HepG2 (cell line): ENCODE measurements around the gene FREM3. TPM values are rescaled to one million over a fixed set of nuclear protein-coding genes. Genes with fewer than 3 reads are reported as not detected.

ENCODE experiments used
- KLF16 ChIP-seq, 2 experiments: sonication (generic) in 1 of 2; formaldehyde crosslinking in 1 of 2; IDR thresholded peaks; 2 replicates each; pipeline versions ENCODE4 v1.6.1 to v1.8.0; 2016 to 2023; ENCODE audit warnings: missing genetic modification reagents in 2 of 2, missing compliant biosample characterization in 1 of 2
- SP5 ChIP-seq: IDR thresholded peaks from 2 replicates; pipeline ENCODE4 v1.6.1; 2016; ENCODE audit warnings: low read depth, borderline replicate concordance
- ZNF879 ChIP-seq: sonication (generic); formaldehyde crosslinking; IDR thresholded peaks from 2 replicates; pipeline ENCODE4 v1.8.1; 2023; ENCODE audit warnings: missing genetic modification reagents
- ZSCAN21 ChIP-seq: sonication (generic); formaldehyde crosslinking; IDR thresholded peaks from 2 replicates; pipeline ENCODE4 v1.8.0; 2022; ENCODE audit warnings: mild to moderate bottlenecking, missing genetic modification reagents, moderate library complexity, borderline replicate concordance
- polyA plus RNA-seq, 8 experiments: library from polyadenylated mRNA; depleted of rRNA in 3 of 8; stranded (reverse) in 7 of 8; unstranded in 1 of 8; fragments of >200 nt; fragmentation: Illumina TruSeq in 4 of 8; extraction: Trizol in 4 of 8; gene quantifications; 2 replicates each; pipeline versions ENCODE4 v1.2.1 to v1.2.3, GENCODE V29; 2011 to 2016; ENCODE audit warnings: low read depth in 4 of 8, missing spikeins in 1 of 8, mixed read lengths in 1 of 8; ENCODE audit not compliant: insufficient read depth in 1 of 8
- total RNA-seq, 5 experiments: library from RNA; depleted of rRNA; stranded (reverse); fragments of >200 nt; fragmentation: Illumina TruSeq; extraction: Trizol; gene quantifications; 2 replicates each; pipeline ENCODE4 v1.2.3, GENCODE V29; 2016; ENCODE audit warnings: low read depth in 1 of 5
- TF ChIP-seq, protein P1 (sequence below): sonication (generic); formaldehyde crosslinking; IDR thresholded peaks from 2 replicates; pipeline ENCODE4 v1.5.0; 2020; ENCODE audit warnings: mild to moderate bottlenecking, missing genetic modification reagents, borderline replicate concordance
- TF ChIP-seq, protein P2 (sequence below): sonication (generic); formaldehyde crosslinking; IDR thresholded peaks from 2 replicates; pipeline ENCODE4 v1.4.0; 2020; ENCODE audit warnings: missing genetic modification reagents, borderline replicate concordance
- TF ChIP-seq, protein P3 (sequence below), 2 experiments: sonication (generic) in 1 of 2; formaldehyde crosslinking in 1 of 2; IDR thresholded peaks; 2 replicates each; pipeline versions ENCODE4 v1.6.1 to v1.9.0; 2014 to 2022; ENCODE audit warnings: antibody characterized with exemption in 1 of 2, borderline replicate concordance in 1 of 2, inconsistent platforms in 1 of 2, low read depth in 1 of 2, missing genetic modification reagents in 1 of 2

FREM3 gene
- total and polyA plus RNA-seq, 2 of the 13 experiments (the other 11 are each of a cell fraction or from before 2014, with no cell fraction given), result not detected

DNA sequence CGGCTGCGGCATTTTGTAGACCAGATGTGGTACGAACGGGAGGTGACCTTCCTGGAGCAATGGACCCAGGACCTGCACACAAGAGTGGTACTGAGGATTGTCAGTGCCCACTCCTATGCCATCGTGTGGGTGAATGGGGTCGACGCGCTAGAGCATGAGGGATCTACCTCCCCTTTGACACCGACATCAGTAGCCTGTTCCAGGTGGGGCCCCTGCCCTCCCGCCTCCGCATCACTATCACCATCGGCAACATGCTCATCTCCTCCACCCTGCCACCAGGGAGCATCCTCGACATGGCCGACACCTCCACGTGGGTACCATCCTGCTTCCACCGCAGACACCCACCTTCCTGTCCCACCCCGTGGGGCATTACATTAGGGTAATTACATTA is 140.7 kb downstream of the FREM3 start (continued):
- TF ChIP-seq, protein P1, sequence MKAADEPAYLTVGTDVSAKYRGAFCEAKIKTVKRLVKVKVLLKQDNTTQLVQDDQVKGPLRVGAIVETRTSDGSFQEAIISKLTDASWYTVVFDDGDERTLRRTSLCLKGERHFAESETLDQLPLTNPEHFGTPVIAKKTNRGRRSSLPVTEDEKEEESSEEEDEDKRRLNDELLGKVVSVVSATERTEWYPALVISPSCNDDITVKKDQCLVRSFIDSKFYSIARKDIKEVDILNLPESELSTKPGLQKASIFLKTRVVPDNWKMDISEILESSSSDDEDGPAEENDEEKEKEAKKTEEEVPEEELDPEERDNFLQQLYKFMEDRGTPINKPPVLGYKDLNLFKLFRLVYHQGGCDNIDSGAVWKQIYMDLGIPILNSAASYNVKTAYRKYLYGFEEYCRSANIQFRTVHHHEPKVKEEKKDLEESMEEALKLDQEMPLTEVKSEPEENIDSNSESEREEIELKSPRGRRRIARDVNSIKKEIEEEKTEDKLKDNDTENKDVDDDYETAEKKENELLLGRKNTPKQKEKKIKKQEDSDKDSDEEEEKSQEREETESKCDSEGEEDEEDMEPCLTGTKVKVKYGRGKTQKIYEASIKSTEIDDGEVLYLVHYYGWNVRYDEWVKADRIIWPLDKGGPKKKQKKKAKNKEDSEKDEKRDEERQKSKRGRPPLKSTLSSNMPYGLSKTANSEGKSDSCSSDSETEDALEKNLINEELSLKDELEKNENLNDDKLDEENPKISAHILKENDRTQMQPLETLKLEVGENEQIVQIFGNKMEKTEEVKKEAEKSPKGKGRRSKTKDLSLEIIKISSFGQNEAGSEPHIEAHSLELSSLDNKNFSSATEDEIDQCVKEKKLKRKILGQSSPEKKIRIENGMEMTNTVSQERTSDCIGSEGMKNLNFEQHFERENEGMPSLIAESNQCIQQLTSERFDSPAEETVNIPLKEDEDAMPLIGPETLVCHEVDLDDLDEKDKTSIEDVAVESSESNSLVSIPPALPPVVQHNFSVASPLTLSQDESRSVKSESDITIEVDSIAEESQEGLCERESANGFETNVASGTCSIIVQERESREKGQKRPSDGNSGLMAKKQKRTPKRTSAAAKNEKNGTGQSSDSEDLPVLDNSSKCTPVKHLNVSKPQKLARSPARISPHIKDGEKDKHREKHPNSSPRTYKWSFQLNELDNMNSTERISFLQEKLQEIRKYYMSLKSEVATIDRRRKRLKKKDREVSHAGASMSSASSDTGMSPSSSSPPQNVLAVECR, result no peak
- TF ChIP-seq KLF16 (CRISPR knock-in tag; IDR thresholded peaks at IDR 0.05) (no peak), SP5 (CRISPR knock-in tag) (no peak), ZSCAN21 (0 out of 2 replicates have a peak, but pooled peaks have one; percentile 15), ZNF879 (CRISPR knock-in tag) (no peak)
- TF ChIP-seq, protein P2, sequence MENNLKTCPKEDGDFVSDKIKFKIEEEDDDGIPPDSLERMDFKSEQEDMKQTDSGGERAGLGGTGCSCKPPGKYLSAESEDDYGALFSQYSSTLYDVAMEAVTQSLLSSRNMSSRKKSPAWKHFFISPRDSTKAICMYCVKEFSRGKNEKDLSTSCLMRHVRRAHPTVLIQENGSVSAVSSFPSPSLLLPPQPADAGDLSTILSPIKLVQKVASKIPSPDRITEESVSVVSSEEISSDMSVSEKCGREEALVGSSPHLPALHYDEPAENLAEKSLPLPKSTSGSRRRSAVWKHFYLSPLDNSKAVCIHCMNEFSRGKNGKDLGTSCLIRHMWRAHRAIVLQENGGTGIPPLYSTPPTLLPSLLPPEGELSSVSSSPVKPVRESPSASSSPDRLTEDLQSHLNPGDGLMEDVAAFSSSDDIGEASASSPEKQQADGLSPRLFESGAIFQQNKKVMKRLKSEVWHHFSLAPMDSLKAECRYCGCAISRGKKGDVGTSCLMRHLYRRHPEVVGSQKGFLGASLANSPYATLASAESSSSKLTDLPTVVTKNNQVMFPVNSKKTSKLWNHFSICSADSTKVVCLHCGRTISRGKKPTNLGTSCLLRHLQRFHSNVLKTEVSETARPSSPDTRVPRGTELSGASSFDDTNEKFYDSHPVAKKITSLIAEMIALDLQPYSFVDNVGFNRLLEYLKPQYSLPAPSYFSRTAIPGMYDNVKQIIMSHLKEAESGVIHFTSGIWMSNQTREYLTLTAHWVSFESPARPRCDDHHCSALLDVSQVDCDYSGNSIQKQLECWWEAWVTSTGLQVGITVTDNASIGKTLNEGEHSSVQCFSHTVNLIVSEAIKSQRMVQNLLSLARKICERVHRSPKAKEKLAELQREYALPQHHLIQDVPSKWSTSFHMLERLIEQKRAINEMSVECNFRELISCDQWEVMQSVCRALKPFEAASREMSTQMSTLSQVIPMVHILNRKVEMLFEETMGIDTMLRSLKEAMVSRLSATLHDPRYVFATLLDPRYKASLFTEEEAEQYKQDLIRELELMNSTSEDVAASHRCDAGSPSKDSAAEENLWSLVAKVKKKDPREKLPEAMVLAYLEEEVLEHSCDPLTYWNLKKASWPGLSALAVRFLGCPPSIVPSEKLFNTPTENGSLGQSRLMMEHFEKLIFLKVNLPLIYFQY (CRISPR knock-in tag), result no peak
- TF ChIP-seq, protein P3, sequence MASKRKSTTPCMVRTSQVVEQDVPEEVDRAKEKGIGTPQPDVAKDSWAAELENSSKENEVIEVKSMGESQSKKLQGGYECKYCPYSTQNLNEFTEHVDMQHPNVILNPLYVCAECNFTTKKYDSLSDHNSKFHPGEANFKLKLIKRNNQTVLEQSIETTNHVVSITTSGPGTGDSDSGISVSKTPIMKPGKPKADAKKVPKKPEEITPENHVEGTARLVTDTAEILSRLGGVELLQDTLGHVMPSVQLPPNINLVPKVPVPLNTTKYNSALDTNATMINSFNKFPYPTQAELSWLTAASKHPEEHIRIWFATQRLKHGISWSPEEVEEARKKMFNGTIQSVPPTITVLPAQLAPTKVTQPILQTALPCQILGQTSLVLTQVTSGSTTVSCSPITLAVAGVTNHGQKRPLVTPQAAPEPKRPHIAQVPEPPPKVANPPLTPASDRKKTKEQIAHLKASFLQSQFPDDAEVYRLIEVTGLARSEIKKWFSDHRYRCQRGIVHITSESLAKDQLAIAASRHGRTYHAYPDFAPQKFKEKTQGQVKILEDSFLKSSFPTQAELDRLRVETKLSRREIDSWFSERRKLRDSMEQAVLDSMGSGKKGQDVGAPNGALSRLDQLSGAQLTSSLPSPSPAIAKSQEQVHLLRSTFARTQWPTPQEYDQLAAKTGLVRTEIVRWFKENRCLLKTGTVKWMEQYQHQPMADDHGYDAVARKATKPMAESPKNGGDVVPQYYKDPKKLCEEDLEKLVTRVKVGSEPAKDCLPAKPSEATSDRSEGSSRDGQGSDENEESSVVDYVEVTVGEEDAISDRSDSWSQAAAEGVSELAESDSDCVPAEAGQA (IDR thresholded peaks at IDR 0.05; ENCODE audit: low read depth), result no peak
- TF ChIP-seq, protein P3 (CRISPR knock-in tag; IDR thresholded peaks at IDR 0.05; ENCODE audit: borderline replicate concordance), result no peak
